ENCODE data around the gene CAMKK2. TPM values are rescaled to one million over a fixed set of nuclear protein-coding genes. Genes with fewer than 3 reads are reported as not detected.

The CAMKK2 gene
- total RNA-seq, 1 experiment from 2014 or later: 34.0 TPM

DNA sequence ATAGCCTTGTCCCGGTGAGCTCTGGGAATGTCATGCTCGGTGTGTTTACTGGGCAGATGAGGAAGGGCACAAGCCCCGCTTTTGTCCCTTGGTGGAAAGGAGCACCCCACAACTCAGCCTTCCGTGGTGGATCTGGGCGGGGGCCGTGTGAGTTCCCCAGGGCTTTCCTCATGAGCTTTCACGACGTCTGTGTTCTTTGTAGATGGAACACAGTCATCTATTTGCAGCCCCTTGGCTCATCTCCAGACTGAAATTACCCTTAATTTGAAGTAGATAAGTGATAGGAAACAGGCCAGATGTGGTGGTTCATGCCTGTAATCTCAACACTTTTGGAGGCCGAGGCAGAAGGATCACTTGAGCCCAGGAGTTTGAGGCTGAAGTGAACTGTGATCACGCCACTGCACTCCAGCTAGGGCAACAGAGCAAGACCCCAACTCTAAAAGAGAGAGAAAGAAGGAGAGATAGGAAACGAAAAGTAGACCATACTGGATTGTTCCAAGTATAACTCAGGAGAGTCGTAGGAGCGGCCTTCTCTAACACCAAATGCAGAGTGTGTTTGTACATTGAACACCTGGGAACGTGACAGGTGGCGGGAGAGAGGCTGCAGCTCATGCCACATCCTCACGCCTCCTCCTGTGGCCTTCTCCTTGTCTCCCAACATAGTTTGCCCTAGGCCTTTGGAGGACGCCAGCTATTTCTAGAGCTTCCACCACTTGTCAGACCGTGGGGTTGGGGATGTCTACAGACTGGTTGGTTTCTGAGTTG, 77.7 kb downstream of the CAMKK2 start:
- no TSS peak for BruUV-seq (replicated peaks)
- no peak for DNase-seq
- peaks cover 37% of the 10 kb centered on the region for H3K4me1 Mint-ChIP-seq (ENCODE audit: low read depth, unreplicated experiment)
- CTCF ChIA-PET: no interaction called here
- H3K36me3 Mint-ChIP-seq (ENCODE audit: insufficient read depth, unreplicated experiment): peaks cover 19% of the 10 kb centered on the region
- no peaks in the 10 kb centered on the region for H3K27me3 Mint-ChIP-seq (ENCODE audit: unreplicated experiment)
- intact Hi-C loops (cut with micrococcal nuclease; ENCODE audit: unreplicated experiment): loop anchor here (5.0 kb wide), 1 partner anchor 96 kb away; no protein-coding TSS in a partner anchor
- H3K9me3 Mint-ChIP-seq (ENCODE audit: low read depth, unreplicated experiment): no peaks in the 10 kb centered on the region
- no peak overlapping the region for H3K27ac Mint-ChIP-seq (ENCODE audit: unreplicated experiment)
- TF ChIP-seq, protein P1, sequence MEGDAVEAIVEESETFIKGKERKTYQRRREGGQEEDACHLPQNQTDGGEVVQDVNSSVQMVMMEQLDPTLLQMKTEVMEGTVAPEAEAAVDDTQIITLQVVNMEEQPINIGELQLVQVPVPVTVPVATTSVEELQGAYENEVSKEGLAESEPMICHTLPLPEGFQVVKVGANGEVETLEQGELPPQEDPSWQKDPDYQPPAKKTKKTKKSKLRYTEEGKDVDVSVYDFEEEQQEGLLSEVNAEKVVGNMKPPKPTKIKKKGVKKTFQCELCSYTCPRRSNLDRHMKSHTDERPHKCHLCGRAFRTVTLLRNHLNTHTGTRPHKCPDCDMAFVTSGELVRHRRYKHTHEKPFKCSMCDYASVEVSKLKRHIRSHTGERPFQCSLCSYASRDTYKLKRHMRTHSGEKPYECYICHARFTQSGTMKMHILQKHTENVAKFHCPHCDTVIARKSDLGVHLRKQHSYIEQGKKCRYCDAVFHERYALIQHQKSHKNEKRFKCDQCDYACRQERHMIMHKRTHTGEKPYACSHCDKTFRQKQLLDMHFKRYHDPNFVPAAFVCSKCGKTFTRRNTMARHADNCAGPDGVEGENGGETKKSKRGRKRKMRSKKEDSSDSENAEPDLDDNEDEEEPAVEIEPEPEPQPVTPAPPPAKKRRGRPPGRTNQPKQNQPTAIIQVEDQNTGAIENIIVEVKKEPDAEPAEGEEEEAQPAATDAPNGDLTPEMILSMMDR (IDR thresholded peaks at IDR 0.05; ENCODE audit: unreplicated experiment): no peak
- H3K4me3 Mint-ChIP-seq (ENCODE audit: low read depth, unreplicated experiment): no peak overlapping the region

GRCh38 chr12:121217761-121218160, 78.7 kb downstream of the CAMKK2 start:
- TF ChIP-seq, protein P1 (IDR thresholded peaks at IDR 0.05; ENCODE audit: unreplicated experiment): no peak
- DNase-seq: no peak
- BruUV-seq (replicated peaks): no TSS peak
- peaks cover 37% of the 10 kb centered on the region for H3K4me1 Mint-ChIP-seq (ENCODE audit: low read depth, unreplicated experiment)
- intact Hi-C loops (cut with micrococcal nuclease; ENCODE audit: unreplicated experiment): loop anchor here (5.0 kb wide), 1 partner anchor 95 kb away; no protein-coding TSS in a partner anchor
- H3K9me3 Mint-ChIP-seq (ENCODE audit: low read depth, unreplicated experiment): no peaks in the 10 kb centered on the region
- H3K4me3 Mint-ChIP-seq (ENCODE audit: low read depth, unreplicated experiment): peak overlapping the region; percentile 33
- H3K27ac Mint-ChIP-seq (ENCODE audit: unreplicated experiment): no peak overlapping the region
- CTCF ChIA-PET: interaction anchor here (0.6 to 1.4 kb wide), 3 partner anchors 9 to 623 kb away, joined by 3 to 4 read pairs (median 3); no protein-coding TSS in a partner anchor
- H3K36me3 Mint-ChIP-seq (ENCODE audit: insufficient read depth, unreplicated experiment): peaks cover 18% of the 10 kb centered on the region
- no peaks in the 10 kb centered on the region for H3K27me3 Mint-ChIP-seq (ENCODE audit: unreplicated experiment)

GRCh38 chr12:121217063-121217462, 79.4 kb downstream of the CAMKK2 start:
- CTCF ChIA-PET: interaction anchor here (0.6 to 1.4 kb wide), 3 partner anchors 10 to 179 kb away, joined by 3 to 4 read pairs (median 4); no protein-coding TSS in a partner anchor
- intact Hi-C loops (cut with micrococcal nuclease; ENCODE audit: unreplicated experiment): loop anchor here (5.0 kb wide), 1 partner anchor 95 kb away; no protein-coding TSS in a partner anchor
- peak overlapping the region; percentile 33 for H3K4me3 Mint-ChIP-seq (ENCODE audit: low read depth, unreplicated experiment)
- no peaks in the 10 kb centered on the region for H3K9me3 Mint-ChIP-seq (ENCODE audit: low read depth, unreplicated experiment)
- peaks cover 37% of the 10 kb centered on the region for H3K4me1 Mint-ChIP-seq (ENCODE audit: low read depth, unreplicated experiment)
- H3K27me3 Mint-ChIP-seq (ENCODE audit: unreplicated experiment): no peaks in the 10 kb centered on the region
- peak; percentile 43 for DNase-seq
- TF ChIP-seq, protein P1 (IDR thresholded peaks at IDR 0.05; ENCODE audit: unreplicated experiment): no peak
- peak overlapping the region; percentile 34 for H3K27ac Mint-ChIP-seq (ENCODE audit: unreplicated experiment)
- no TSS peak for BruUV-seq (replicated peaks)
- H3K36me3 Mint-ChIP-seq (ENCODE audit: insufficient read depth, unreplicated experiment): peaks cover 12% of the 10 kb centered on the region

GRCh38 chr12:121216102-121216501, 80.4 kb downstream of the CAMKK2 start:
- Mint-ChIP-seq H3K27me3 (ENCODE audit: unreplicated experiment) (no peaks in the 10 kb centered on the region), H3K36me3 (ENCODE audit: insufficient read depth, unreplicated experiment) (peaks cover 9% of the 10 kb centered on the region), H3K4me3 (ENCODE audit: low read depth, unreplicated experiment) (no peak overlapping the region), H3K27ac (ENCODE audit: unreplicated experiment) (no peak overlapping the region), H3K9me3 (ENCODE audit: low read depth, unreplicated experiment) (no peaks in the 10 kb centered on the region), H3K4me1 (ENCODE audit: low read depth, unreplicated experiment) (peaks cover 37% of the 10 kb centered on the region)
- CTCF ChIA-PET: no interaction called here
- no peak for DNase-seq
- TF ChIP-seq, protein P1 (IDR thresholded peaks at IDR 0.05; ENCODE audit: unreplicated experiment): no peak
- BruUV-seq (replicated peaks): no TSS peak
- intact Hi-C loops (cut with micrococcal nuclease; ENCODE audit: unreplicated experiment): loop anchor here (5.0 kb wide), 1 partner anchor 94 kb away; no protein-coding TSS in a partner anchor
